K562 (cell line): Measurements from ENCODE around the gene MYCN. TPM values are rescaled to one million over a fixed set of nuclear protein-coding genes. Genes with fewer than 3 reads are reported as not detected.
A peak's percentile ranks its signal among the peaks of the same experiment; 100 is the strongest.

Experiments
- ATAC-seq: fragments of 200-7000 bp; cut with Tn5 transposase; 3 replicates; pipeline ENCODE4 v1.9.1; 2020; ENCODE audit warnings: moderate library complexity
- BruUV-seq: library from RNA; stranded (reverse); fragments of 400-500 nt; replicated peaks from 2 replicates; lab custom pipeline; 2021; lab: Mats Ljungman, UMichigan
- CTCF ChIA-PET: fragments of 300-600 bp; formaldehyde crosslinking; extraction: SDS; loops from one replicate; lab custom pipeline; 2021; ENCODE audit warnings: low intra/inter-chr PET ratio; lab: Yijun Ruan, JAX
- POLR2A ChIA-PET: fragments of 300-600, 350-650 bp; sonication (Branson Sonifier 250); formaldehyde crosslinking; extraction: SDS; loops from one replicate; lab custom pipeline; 2021; ENCODE audit warnings: antibody characterized with exemption, inconsistent platforms; lab: Yijun Ruan, JAX
- DNase-seq, 4 experiments: peaks; one replicate each; pipeline versions ENCODE4 v3.0.0 to v3.0.0-alpha.2; 2011 to 2018; ENCODE audit warnings: low spot score in 3 of 4, mixed read lengths in 3 of 4; ENCODE audit errors: extremely low read depth in 1 of 4
- FAIRE-seq: peaks from 2 replicates; lab custom pipeline; 2011; peaks lifted over from hg19 to GRCh38; lab: Jason Lieb, UNC
- H2AFZ ChIP-seq: 2 replicates; pipeline ENCODE4 v1.6.0; 2011; ENCODE audit warnings: low read depth, low read length, control low read depth, inconsistent platforms
- H3K27ac ChIP-seq: fragments of 200-600 bp; 3 replicates; pipeline ENCODE4 v1.8.0; 2011; ENCODE audit warnings: low read depth, mild to moderate bottlenecking, control low read depth, inconsistent platforms, low read length, moderate library complexity, mixed read lengths; ENCODE audit errors: extremely low read depth
- H3K27me3 ChIP-seq, 2 experiments: fragments of 300-600 bp in 1 of 2; 2 replicates in 1 of 2; 3 replicates in 1 of 2; pipeline versions ENCODE4 v1.6.0 to v1.8.0; 2011; ENCODE audit warnings: inconsistent platforms in 2 of 2, low read length in 2 of 2, mild to moderate bottlenecking in 1 of 2, mixed read lengths in 1 of 2, moderate library complexity in 1 of 2; ENCODE audit not compliant: control insufficient read depth in 2 of 2, insufficient read depth in 2 of 2
- H3K36me3 ChIP-seq: fragments of 300-600 bp; 3 replicates; pipeline ENCODE4 v1.8.0; 2011; ENCODE audit warnings: mild to moderate bottlenecking, low read length, inconsistent platforms; ENCODE audit not compliant: control insufficient read depth, insufficient read depth
- H3K4me1 ChIP-seq, 2 experiments: fragments of 200-600 bp in 1 of 2; replicated peaks in 1 of 2; 2 replicates in 1 of 2; 3 replicates in 1 of 2; pipeline versions ENCODE4 v1.5.1 to v1.8.0; 2011; ENCODE audit warnings: inconsistent platforms in 2 of 2, low read length in 2 of 2, mild to moderate bottlenecking in 1 of 2, mixed read lengths in 1 of 2, moderate library complexity in 1 of 2; ENCODE audit not compliant: control insufficient read depth in 2 of 2, insufficient read depth in 2 of 2
- H3K4me2 ChIP-seq: 2 replicates; pipeline ENCODE4 v1.6.1; 2011; ENCODE audit warnings: low read length, control low read depth, inconsistent platforms, mixed read lengths; ENCODE audit not compliant: insufficient read depth
- H3K4me3 ChIP-seq: fragments of 200-600 bp; sonication (generic), shearing (Covaris generic); 2 replicates; pipeline ENCODE4 v1.5.1; 2016; ENCODE audit warnings: control low read depth, inconsistent platforms
- H3K79me2 ChIP-seq: fragments of 200-600 bp; 3 replicates; pipeline ENCODE4 v1.8.0; 2011; ENCODE audit warnings: low read length, inconsistent platforms; ENCODE audit not compliant: control insufficient read depth, insufficient read depth
- H3K9ac ChIP-seq, 2 experiments: 2 replicates each; pipeline versions ENCODE4 v1.6.0 to v1.6.1; 2011; ENCODE audit warnings: low read depth in 2 of 2, low read length in 2 of 2, control low read depth in 1 of 2, inconsistent platforms in 1 of 2, mild to moderate bottlenecking in 1 of 2, mixed read lengths in 1 of 2; ENCODE audit not compliant: insufficient read depth in 1 of 2
- H3K9me1 ChIP-seq: one replicate; pipeline ENCODE4 v1.6.0; 2011; ENCODE audit warnings: inconsistent platforms, mild to moderate bottlenecking, low read length, moderate library complexity; ENCODE audit not compliant: control insufficient read depth, insufficient read depth
- H3K9me3 ChIP-seq: replicated peaks from 2 replicates; pipeline ENCODE4 v1.5.1; 2011; ENCODE audit warnings: low read depth, low read length, inconsistent platforms; ENCODE audit not compliant: control insufficient read depth, insufficient read depth
- H4K20me1 ChIP-seq: replicated peaks from 2 replicates; pipeline ENCODE4 v1.6.1; 2011; ENCODE audit warnings: low read length, inconsistent platforms, mixed read lengths; ENCODE audit not compliant: control insufficient read depth, insufficient read depth
- AFF1 ChIP-seq, 2 experiments: fragments of 450-650 bp; IDR thresholded peaks; 2 replicates each; pipeline ENCODE4 v1.6.1; 2018; ENCODE audit warnings: mild to moderate bottlenecking in 2 of 2, low read depth in 1 of 2; ENCODE audit not compliant: partially characterized antibody in 2 of 2
- CREB3 ChIP-seq: fragments of 450-650 bp; conservative IDR thresholded peaks from 2 replicates; pipeline ENCODE4 v1.6.1; 2016; ENCODE audit warnings: missing genetic modification characterization, low read depth, mild to moderate bottlenecking, missing compliant biosample characterization, moderate library complexity
- GABPB1 ChIP-seq: sonication (generic); formaldehyde crosslinking; IDR thresholded peaks from 2 replicates; pipeline ENCODE4 v1.8.0; 2022; ENCODE audit warnings: mild to moderate bottlenecking, missing genetic modification reagents
- MYBL2 ChIP-seq, 2 experiments: fragments of 450-650 bp in 1 of 2; sonication (generic) in 1 of 2; formaldehyde crosslinking in 1 of 2; IDR thresholded peaks; 2 replicates each; pipeline versions ENCODE4 v1.6.1 to v1.8.1; 2017 to 2022; ENCODE audit warnings: borderline replicate concordance in 1 of 2, inconsistent platforms in 1 of 2, low read depth in 1 of 2, mild to moderate bottlenecking in 1 of 2, missing genetic modification reagents in 1 of 2, moderate library complexity in 1 of 2
- NFIC ChIP-seq: fragments of 450-650 bp; IDR thresholded peaks from 2 replicates; pipeline ENCODE4 v1.6.1; 2017; ENCODE audit warnings: mild to moderate bottlenecking, inconsistent platforms
- TCF15 ChIP-seq: fragments of 250-450 bp; sonication (Bioruptor Pico); IDR thresholded peaks from 2 replicates; pipeline ENCODE4 v1.8.0; 2022; ENCODE audit warnings: moderate library complexity, mild to moderate bottlenecking, inconsistent platforms
- ZNF740 ChIP-seq, 3 experiments: fragments of 200-800 bp in 1 of 3; sonication (Bioruptor generic) in 1 of 3; sonication (generic) in 1 of 3; formaldehyde crosslinking in 1 of 3; IDR thresholded peaks; 2 replicates each; pipeline versions ENCODE4 v1.6.1 to v1.8.0; 2016 to 2022; ENCODE audit warnings: mild to moderate bottlenecking in 2 of 3, missing compliant biosample characterization in 2 of 3, missing genetic modification characterization in 2 of 3, missing genetic modification reagents in 1 of 3
- WGBS: fragments of 100-300 bp; shearing (Covaris generic); methylation state at CpG from one replicate; pipeline ENCODE4 v1.1.6; 2016; ENCODE audit warnings: low coverage, mixed read lengths; ENCODE audit not compliant: insufficient coverage; ENCODE audit errors: missing lambda C conversion rate; 5-methylcytosine and 5-hydroxymethylcytosine counted together
- in situ Hi-C: fragments of 300-500 bp; cut with MboI; formaldehyde crosslinking; loops from 4 replicates; pipeline ENCODE4 v1.15.0; 2018; ENCODE audit warnings: inconsistent platforms, mixed read lengths
- intact Hi-C: fragments of 100-400 bp; cut with micrococcal nuclease; formaldehyde crosslinking; loops from 2 replicates; pipeline ENCODE4 v1.14.2; 2022
- polyA plus RNA-seq, 8 experiments: library from polyadenylated mRNA; depleted of rRNA in 4 of 8; stranded (reverse) in 5 of 8; unstranded in 3 of 8; fragments of >200 nt; fragmentation: Nextera tagmentation in 2 of 8; fragmentation: Illumina TruSeq in 1 of 8; extraction: Ambion mirVana in 2 of 8; extraction: Trizol in 1 of 8; gene quantifications; 2 replicates each; pipeline versions ENCODE4 v1.2.1 to v1.2.3, GENCODE V29; 2011 to 2014; ENCODE audit warnings: inconsistent platforms in 1 of 8, missing spikeins in 1 of 8
- total RNA-seq, 7 experiments: library from RNA; depleted of rRNA in 6 of 7; stranded (reverse); fragments of >200 nt in 6 of 7; fragmentation: Illumina TruSeq in 2 of 7; extraction: Trizol in 2 of 7; gene quantifications; 2 replicates each; pipeline versions ENCODE4 v1.2.1 to v1.2.3, GENCODE V29; 2011 to 2021; ENCODE audit warnings: low replicate concordance in 1 of 7

Gene MYCN
- total and polyA plus RNA-seq, 9 of the 15 experiments (the other 6 are each of a cell fraction or from before 2014, with no cell fraction given), result not detected

DNA sequence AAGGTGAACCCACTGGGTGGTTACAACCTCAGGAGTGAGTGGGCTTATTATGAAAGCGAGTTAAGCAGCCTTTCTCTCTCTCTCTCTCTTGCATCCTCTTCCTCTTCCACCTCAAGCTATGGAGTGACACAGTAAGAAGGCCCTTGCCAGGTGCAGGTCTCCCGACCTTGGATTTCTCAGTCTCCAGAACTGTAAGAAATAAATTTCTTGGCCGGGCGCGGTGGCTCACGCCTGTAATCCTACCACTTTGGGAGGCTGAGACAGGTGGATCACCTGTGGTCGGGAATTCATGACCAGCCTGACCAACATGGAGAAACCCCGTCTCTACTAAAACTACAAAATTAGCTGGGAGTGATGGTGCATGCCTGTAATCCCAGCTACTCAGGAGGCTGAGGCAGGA, 14.4 kb downstream of the MYCN start (continued):
- TF ChIP-seq AFF1 (IDR thresholded peaks at IDR 0.05; ENCODE audit: low read depth in 1 of 2, partially characterized antibody in 2 of 2), result no peak
- TF ChIP-seq TCF15, result no peak
- no peak for TF ChIP-seq GABPB1

DNA sequence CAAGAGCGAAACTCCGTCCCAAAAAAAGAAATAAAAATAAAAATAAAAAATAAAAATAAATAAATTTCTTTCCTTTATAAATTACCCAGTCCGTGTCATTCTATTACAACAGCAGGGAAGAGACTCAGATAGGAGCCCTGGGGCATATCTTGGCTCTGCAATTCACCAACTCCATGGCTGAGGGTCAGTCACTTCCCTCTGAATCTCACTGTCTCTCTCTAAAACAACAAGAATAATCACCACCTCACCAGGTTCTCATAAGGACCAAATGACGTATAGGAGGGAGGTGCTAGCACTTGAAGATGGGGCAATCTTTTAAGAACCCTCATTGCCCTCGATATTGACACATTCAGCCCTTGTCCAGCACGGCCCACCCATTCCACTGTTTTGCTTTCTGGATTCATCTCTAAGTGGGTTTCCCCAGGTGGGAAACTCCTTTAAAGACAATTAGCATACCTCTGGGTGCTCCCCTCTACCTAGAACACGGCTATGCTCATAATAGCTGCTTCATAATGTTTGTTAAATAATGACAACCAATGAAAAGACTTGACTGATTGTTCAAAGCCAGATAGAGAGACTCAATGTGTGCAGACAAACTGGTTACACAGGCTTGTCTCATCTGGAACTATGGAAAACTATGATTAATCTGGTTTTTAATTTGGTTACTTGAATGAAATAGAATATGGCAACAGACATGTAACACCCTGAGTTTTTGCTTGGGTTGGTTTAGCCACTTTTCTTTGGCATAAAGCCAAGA, 15.1 kb downstream of the MYCN start:
- DNase-seq (no peak), FAIRE-seq (no peak), ATAC-seq (no peak)
- intact Hi-C loops (no loop called here), in situ Hi-C loops (no loop called here)
- Histone ChIP-seq H3K9me3 (no peaks in the 10 kb centered on the region), H2AFZ (no peak overlapping the region), H4K20me1 (no peaks in the 10 kb centered on the region; the same call in 1 of the 2 replicates), H3K9me1 (no peaks in the 10 kb centered on the region), H3K27me3 (peaks cover 9 to 11% of the 10 kb centered on the region in 2 experiments; a peak in 3 of 5 replicates), H3K4me2 (no peak overlapping the region), H3K36me3 (no peaks in the 10 kb centered on the region), H3K79me2 (no peaks in the 10 kb centered on the region), H3K9ac (no peak overlapping the region), H3K4me1 (no peaks in the 10 kb centered on the region), H3K4me3 (no peak overlapping the region), H3K27ac (no peak overlapping the region)
- WGBS, result 0% methylated on average over 7 of the region's 7 CpGs
- CTCF ChIA-PET, result no interaction called here
- BruUV-seq, result no TSS peak
- POLR2A ChIA-PET, result no interaction called here
- no peak for TF ChIP-seq ZNF740 (CRISPR knock-in tag; IDR thresholded peaks at IDR 0.05)
- no peak for TF ChIP-seq ZNF740 (tag; IDR thresholded peaks at IDR 0.05)
- TF ChIP-seq CREB3 (tag), result no peak
- TF ChIP-seq MYBL2 (IDR thresholded peaks at IDR 0.05; ENCODE audit: low read depth), result no peak
- no peak for TF ChIP-seq MYBL2 (CRISPR knock-in tag; IDR thresholded peaks at IDR 0.05; ENCODE audit: borderline replicate concordance)
- peak; percentile 46; the same call in 1 of the 2 replicates for TF ChIP-seq NFIC
